Activated T-cell treated with anti-CD3 and anti-CD28 coated beads, Interleukin-2, amount 50 U/mL, for 24 hours (primary cell): ENCODE results near the gene ACLY.
A peak's percentile ranks its signal among the peaks of the same experiment; 100 is the strongest.

Experiments used
- DNase-seq: peaks from one replicate; pipeline ENCODE4 v3.0.0-alpha.2; 2020
- H3K27ac Mint-ChIP-seq: 2 replicates; pipeline ENCODE4 v1.8.0; 2020; ENCODE audit warnings: mild to moderate bottlenecking, mixed read lengths
- H3K27me3 Mint-ChIP-seq: 2 replicates; pipeline ENCODE4 v1.8.0; 2020; ENCODE audit warnings: mixed read lengths
- H3K36me3 Mint-ChIP-seq: 2 replicates; pipeline ENCODE4 v1.8.0; 2020; ENCODE audit warnings: low read depth, mixed read lengths
- H3K4me1 Mint-ChIP-seq: 2 replicates; pipeline ENCODE4 v1.8.0; 2020; ENCODE audit warnings: low read depth, mixed read lengths
- H3K4me3 Mint-ChIP-seq: 2 replicates; pipeline ENCODE4 v1.8.0; 2020; ENCODE audit warnings: mild to moderate bottlenecking, moderate library complexity, mixed read lengths
- H3K9me3 Mint-ChIP-seq: 2 replicates; pipeline ENCODE4 v1.8.0; 2020; ENCODE audit warnings: mixed read lengths

The ACLY gene

GRCh38 chr17:41907633-41908539, 10.9 kb downstream of the ACLY start:
- Mint-ChIP-seq H3K4me3 (no peak overlapping the region), H3K27ac (peak overlapping the region; percentile 45), H3K36me3 (peaks cover 96% of the 10 kb centered on the region), H3K9me3 (no peaks in the 10 kb centered on the region), H3K4me1 (no peaks in the 10 kb centered on the region), H3K27me3 (no peaks in the 10 kb centered on the region)
- DNase-seq = no peak

- Mint-ChIP-seq H3K27ac (peak overlapping the region; percentile 45), H3K36me3 (peaks cover 96% of the 10 kb centered on the region)
Measured at GRCh38 chr17:41907185-41907556, 11.6 kb downstream of the ACLY start.

GRCh38 chr17:41906465-41907184, 12.1 kb downstream of the ACLY start:
- H3K36me3 Mint-ChIP-seq = peaks cover 96% of the 10 kb centered on the region
- no peak for DNase-seq
- no peak overlapping the region for H3K4me3 Mint-ChIP-seq
- no peaks in the 10 kb centered on the region for H3K27me3 Mint-ChIP-seq
- no peak overlapping the region for H3K27ac Mint-ChIP-seq
- H3K4me1 Mint-ChIP-seq = no peaks in the 10 kb centered on the region
- no peaks in the 10 kb centered on the region for H3K9me3 Mint-ChIP-seq

More at GRCh38 chr17:41907185-41907556, 11.6 kb downstream of the ACLY start:
- no peak for DNase-seq
- no peak overlapping the region for H3K4me3 Mint-ChIP-seq
- no peaks in the 10 kb centered on the region for H3K4me1 Mint-ChIP-seq
- no peaks in the 10 kb centered on the region for H3K27me3 Mint-ChIP-seq
- H3K9me3 Mint-ChIP-seq = no peaks in the 10 kb centered on the region

- Mint-ChIP-seq H3K9me3 (no peaks in the 10 kb centered on the region), H3K27ac (peak overlapping the region; percentile 11), H3K36me3 (peaks cover 95% of the 10 kb centered on the region), H3K4me3 (no peak overlapping the region), H3K27me3 (no peaks in the 10 kb centered on the region), H3K4me1 (no peaks in the 10 kb centered on the region)
- DNase-seq = no peak
Measured at GRCh38 chr17:41905172-41905571, 13.6 kb downstream of the ACLY start.

GRCh38 chr17:41904242-41904841, 14.4 kb downstream of the ACLY start:
- H3K27ac Mint-ChIP-seq = peak overlapping the region; percentile 7
- peaks cover 91% of the 10 kb centered on the region for H3K36me3 Mint-ChIP-seq
- DNase-seq = no peak
- no peaks in the 10 kb centered on the region for H3K27me3 Mint-ChIP-seq
- H3K4me1 Mint-ChIP-seq = no peaks in the 10 kb centered on the region
- no peaks in the 10 kb centered on the region for H3K9me3 Mint-ChIP-seq
- no peak overlapping the region for H3K4me3 Mint-ChIP-seq

GRCh38 chr17:41901646-41902045, 17.1 kb downstream of the ACLY start:
- Mint-ChIP-seq H3K4me1 (no peaks in the 10 kb centered on the region), H3K4me3 (no peak overlapping the region), H3K27ac (no peak overlapping the region), H3K27me3 (no peaks in the 10 kb centered on the region), H3K36me3 (peaks cover 91% of the 10 kb centered on the region), H3K9me3 (no peaks in the 10 kb centered on the region)
- DNase-seq = no peak

- no peak for DNase-seq
- Mint-ChIP-seq H3K4me1 (no peaks in the 10 kb centered on the region), H3K27ac (no peak overlapping the region), H3K36me3 (peaks cover 93% of the 10 kb centered on the region), H3K27me3 (no peaks in the 10 kb centered on the region), H3K9me3 (no peaks in the 10 kb centered on the region), H3K4me3 (no peak overlapping the region)
Measured at GRCh38 chr17:41896726-41897125, 22.0 kb downstream of the ACLY start.

GRCh38 chr17:41895617-41896016, 23.1 kb downstream of the ACLY start:
- Mint-ChIP-seq H3K4me1 (no peaks in the 10 kb centered on the region), H3K9me3 (no peaks in the 10 kb centered on the region), H3K36me3 (peaks cover 87% of the 10 kb centered on the region), H3K4me3 (no peak overlapping the region), H3K27me3 (no peaks in the 10 kb centered on the region), H3K27ac (no peak overlapping the region)
- no peak for DNase-seq

GRCh38 chr17:41894791-41895331, 23.9 kb downstream of the ACLY start:
- no peak for DNase-seq
- Mint-ChIP-seq H3K27me3 (no peaks in the 10 kb centered on the region), H3K27ac (no peak overlapping the region), H3K4me1 (no peaks in the 10 kb centered on the region), H3K4me3 (no peak overlapping the region), H3K9me3 (no peaks in the 10 kb centered on the region), H3K36me3 (peaks cover 89% of the 10 kb centered on the region)

GRCh38 chr17:41893384-41893783, 25.4 kb downstream of the ACLY start:
- H3K4me1 Mint-ChIP-seq = no peaks in the 10 kb centered on the region
- no peak overlapping the region for H3K4me3 Mint-ChIP-seq
- peaks cover 88% of the 10 kb centered on the region for H3K36me3 Mint-ChIP-seq
- no peaks in the 10 kb centered on the region for H3K9me3 Mint-ChIP-seq
- H3K27ac Mint-ChIP-seq = no peak overlapping the region
- no peaks in the 10 kb centered on the region for H3K27me3 Mint-ChIP-seq
- no peak for DNase-seq

- Mint-ChIP-seq H3K9me3 (no peaks in the 10 kb centered on the region), H3K36me3 (peaks cover 88% of the 10 kb centered on the region), H3K27ac (peak overlapping the region; percentile 57), H3K27me3 (no peaks in the 10 kb centered on the region), H3K4me3 (no peak overlapping the region), H3K4me1 (no peaks in the 10 kb centered on the region)
- DNase-seq = no peak
Measured at GRCh38 chr17:41892021-41892376, 26.8 kb downstream of the ACLY start.

GRCh38 chr17:41891135-41892020, 27.4 kb downstream of the ACLY start:
- H3K4me1 Mint-ChIP-seq = no peaks in the 10 kb centered on the region
- peaks cover 86% of the 10 kb centered on the region for H3K36me3 Mint-ChIP-seq
- H3K27me3 Mint-ChIP-seq = no peaks in the 10 kb centered on the region
- H3K27ac Mint-ChIP-seq = no peak overlapping the region
- DNase-seq = no peak
- H3K9me3 Mint-ChIP-seq = no peaks in the 10 kb centered on the region
- H3K4me3 Mint-ChIP-seq = no peak overlapping the region

GRCh38 chr17:41888332-41888965, 30.3 kb downstream of the ACLY start:
- no peak overlapping the region for H3K4me3 Mint-ChIP-seq
- H3K9me3 Mint-ChIP-seq = no peaks in the 10 kb centered on the region
- no peak for DNase-seq

More at GRCh38 chr17:41888332-41888965, 30.3 kb downstream of the ACLY start:
- H3K36me3 Mint-ChIP-seq = peaks cover 88% of the 10 kb centered on the region
- no peaks in the 10 kb centered on the region for H3K27me3 Mint-ChIP-seq
- no peak overlapping the region for H3K27ac Mint-ChIP-seq
- no peaks in the 10 kb centered on the region for H3K4me1 Mint-ChIP-seq
